ENCODE data around the gene MAN1C1. TPM values are rescaled to one million over a fixed set of nuclear protein-coding genes. Genes with fewer than 3 reads are reported as not detected.
A peak's percentile ranks its signal among the peaks of the same experiment; 100 is the strongest.

Gene MAN1C1
- polyA plus RNA-seq, 1 of the 3 experiments (the other 2 are of a cell fraction), result 0.20 TPM

- Histone ChIP-seq H3K4me3 (ENCODE audit: low read depth in 2 of 2, low read length in 1 of 2) (no peak overlapping the region), H3K4me1 (ENCODE audit: control insufficient read depth in 1 of 2, insufficient read depth in 2 of 2, low read depth in 1 of 2, low read length in 1 of 2) (peaks cover 18 to 50% of the 10 kb centered on the region in 2 experiments)
- WGBS (ENCODE audit: low lambda C conversion rate), result 68% methylated on average over 6 of the region's 6 CpGs
- TF ChIP-seq CHD2 (IDR thresholded peaks at IDR 0.05; ENCODE audit: low read length, partially characterized antibody), result peak; percentile 38
- no peak for TF ChIP-seq USF2 (IDR thresholded peaks at IDR 0.05; ENCODE audit: borderline replicate concordance, low read depth, low read length)
- TF ChIP-seq SIN3A (IDR thresholded peaks at IDR 0.05; ENCODE audit: borderline replicate concordance, low read depth, low read length), result no peak
- TF ChIP-seq CTCF (IDR thresholded peaks at IDR 0.05), result no peak
- no peak for TF ChIP-seq ZBTB33 (IDR thresholded peaks at IDR 0.05; ENCODE audit: borderline replicate concordance, low read depth)
- TF ChIP-seq REST (IDR thresholded peaks at IDR 0.05; ENCODE audit: low read depth, low read length), result no peak
- peak in 1 of 2 experiments; percentile 86; a peak in 2 of 4 replicates for TF ChIP-seq EP300 (IDR thresholded peaks at IDR 0.05; ENCODE audit: borderline replicate concordance in 1 of 2, low read depth in 1 of 2, low read length in 1 of 2)
- no peak for TF ChIP-seq USF1 (IDR thresholded peaks at IDR 0.05; ENCODE audit: borderline replicate concordance, low read depth)
- TF ChIP-seq TAF1 (IDR thresholded peaks at IDR 0.05; ENCODE audit: borderline replicate concordance, low read depth, low read length), result no peak
- TF ChIP-seq YY1 (IDR thresholded peaks at IDR 0.05; ENCODE audit: low read depth), result no peak
- no peak for TF ChIP-seq GABPA (IDR thresholded peaks at IDR 0.05; ENCODE audit: low read depth)
- no peak for TF ChIP-seq TEAD4 (IDR thresholded peaks at IDR 0.05; ENCODE audit: borderline replicate concordance, insufficient read depth)
- no peak for TF ChIP-seq RFX5 (IDR thresholded peaks at IDR 0.05; ENCODE audit: low read length)
- TF ChIP-seq RCOR1 (IDR thresholded peaks at IDR 0.05; ENCODE audit: low read length), result no peak; the same call in none of the 2 replicates
- TF ChIP-seq POLR2AphosphoS5 (IDR thresholded peaks at IDR 0.05; ENCODE audit: low read depth, low read length), result no peak
- no peak for TF ChIP-seq MEF2A (IDR thresholded peaks at IDR 0.05; ENCODE audit: borderline replicate concordance, low read depth)
- no peak for TF ChIP-seq NRF1 (IDR thresholded peaks at IDR 0.05; ENCODE audit: low read depth, low read length)
- TF ChIP-seq MAX (IDR thresholded peaks at IDR 0.05; ENCODE audit: low read depth), result no peak
- TF ChIP-seq GATA2 (CRISPR knock-in tag; IDR thresholded peaks at IDR 0.05), result peak; percentile 97
- peak; percentile 16 for TF ChIP-seq RAD21 (IDR thresholded peaks at IDR 0.05; ENCODE audit: low read length)
- TF ChIP-seq JUND (IDR thresholded peaks at IDR 0.05), result no peak
- TF ChIP-seq FOXJ3 (CRISPR knock-in tag; IDR thresholded peaks at IDR 0.05), result 0 out of 2 replicates have a peak, but pooled peaks have one; percentile 41
- no peak for TF ChIP-seq FOSL2 (IDR thresholded peaks at IDR 0.05; ENCODE audit: borderline replicate concordance, low read depth)
These were observed 90.9 kb downstream of the MAN1C1 start for GRCh38 chr1:25707280-25708016.

More at GRCh38 chr1:25707280-25708016, 90.9 kb downstream of the MAN1C1 start:
- peak; percentile 80 for DNase-seq
- ChIA-PET CTCF (interaction anchor here (0.9 to 2.6 kb wide), 7 partner anchors 10 to 103 kb away, joined by 3 to 11 read pairs (median 5); no protein-coding TSS in a partner anchor), POLR2A (interaction anchor here (1.2 kb wide), 1 partner anchor 50 kb away, joined by 3 read pairs; no protein-coding TSS in a partner anchor)
- Histone ChIP-seq H3K9ac (peak overlapping the region; percentile 1; the same call in 1 of the 2 replicates), H3K4me2 (peak overlapping the region; percentile 51), H3K9me3 (no peaks in the 10 kb centered on the region), H3F3A (replicated peaks; ENCODE audit: insufficient read depth) (no peaks in the 10 kb centered on the region), H3K27me3 (ENCODE audit: insufficient read depth) (no peaks in the 10 kb centered on the region), H3K79me2 (ENCODE audit: insufficient read depth) (no peaks in the 10 kb centered on the region), H2AFZ (ENCODE audit: low read depth) (peak overlapping the region; percentile 66; the same call in 1 of the 2 replicates), H3K9me2 (no peaks in the 10 kb centered on the region), H4K20me1 (ENCODE audit: insufficient read depth) (no peaks in the 10 kb centered on the region), H3K27ac (ENCODE audit: low read depth in 2 of 2, low read length in 1 of 2) (peak overlapping the region; percentile 39 to 92; a peak in 3 of 4 replicates), H3K36me3 (replicated peaks in 1 of 2; ENCODE audit: control insufficient read depth in 1 of 2, insufficient read depth in 2 of 2, low read length in 1 of 2) (no peaks in the 10 kb centered on the region)
